GM23248 (cell line): ENCODE data around the gene GLP1R. TPM values are rescaled to one million over a fixed set of nuclear protein-coding genes. Genes with fewer than 3 reads are reported as not detected.
A peak's percentile ranks its signal among the peaks of the same experiment; 100 is the strongest.

ENCODE experiments used
- DNase-seq: peaks from one replicate; pipeline ENCODE4 v3.0.0-alpha.2; 2015
- H2AFZ ChIP-seq: fragments of 200-600 bp; sonication (generic); 2 replicates; pipeline ENCODE4 v1.6.1; 2016; ENCODE audit warnings: antibody characterized with exemption
- H3F3A ChIP-seq: fragments of 200-600 bp; sonication (generic); 2 replicates; pipeline ENCODE4 v1.6.1; 2016; ENCODE audit warnings: mild to moderate bottlenecking, antibody characterized with exemption, mixed run types; ENCODE audit not compliant: insufficient read depth
- H3K27ac ChIP-seq: fragments of 200-600 bp; sonication (generic); 2 replicates; pipeline ENCODE4 v1.5.1; 2016; ENCODE audit warnings: mild to moderate bottlenecking
- H3K27me3 ChIP-seq: fragments of 200-600 bp; sonication (generic); replicated peaks from 2 replicates; pipeline ENCODE4 v1.6.1; 2016; ENCODE audit warnings: mild to moderate bottlenecking; ENCODE audit not compliant: insufficient read depth
- H3K36me3 ChIP-seq: fragments of 200-600 bp; sonication (generic); 2 replicates; pipeline ENCODE4 v1.6.1; 2016; ENCODE audit warnings: low read depth, mild to moderate bottlenecking
- H3K4me1 ChIP-seq: fragments of 200-600 bp; sonication (generic); 2 replicates; pipeline ENCODE4 v1.6.1; 2016; ENCODE audit warnings: mild to moderate bottlenecking; ENCODE audit not compliant: insufficient read depth
- H3K4me2 ChIP-seq: fragments of 200-600 bp; sonication (generic); one replicate; pipeline ENCODE4 v1.6.1; 2016; ENCODE audit warnings: mild to moderate bottlenecking; ENCODE audit not compliant: unreplicated experiment
- H3K4me3 ChIP-seq: fragments of 200-600 bp; sonication (generic); 2 replicates; pipeline ENCODE4 v1.5.1; 2016; ENCODE audit warnings: mild to moderate bottlenecking
- H3K79me2 ChIP-seq: fragments of 200-600 bp; sonication (generic); 2 replicates; pipeline ENCODE4 v1.6.1; 2016; ENCODE audit warnings: mild to moderate bottlenecking; ENCODE audit not compliant: insufficient read depth
- H3K9ac ChIP-seq: fragments of 200-600 bp; sonication (generic); 2 replicates; pipeline ENCODE4 v1.6.1; 2016; ENCODE audit warnings: mild to moderate bottlenecking
- H3K9me2 ChIP-seq: fragments of 200-600 bp; sonication (generic); 2 replicates; pipeline ENCODE4 v1.6.1; 2016; ENCODE audit warnings: mixed run types, mild to moderate bottlenecking, moderate library complexity; ENCODE audit not compliant: insufficient read depth
- H3K9me3 ChIP-seq: fragments of 200-600 bp; sonication (generic); one replicate; pipeline ENCODE4 v1.6.1; 2017; ENCODE audit warnings: low read depth
- H4K20me1 ChIP-seq: fragments of 200-600 bp; sonication (generic); 2 replicates; pipeline ENCODE4 v1.6.0; 2016; ENCODE audit not compliant: insufficient read depth
- EZH2 ChIP-seq: fragments of 200-600 bp; sonication (generic); IDR thresholded peaks from 2 replicates; pipeline ENCODE4 v1.6.1; 2018; ENCODE audit warnings: antibody characterized with exemption, mild to moderate bottlenecking; ENCODE audit not compliant: insufficient read depth, poor library complexity, severe bottlenecking
- EZH2phosphoT487 ChIP-seq: fragments of 200-600 bp; sonication (generic); IDR thresholded peaks from 2 replicates; pipeline ENCODE4 v1.6.1; 2018; ENCODE audit warnings: antibody characterized with exemption, moderate library complexity, mild to moderate bottlenecking, low read depth; ENCODE audit not compliant: insufficient read depth
- WGBS, 2 experiments: methylation state at CpG; one replicate each; pipeline ENCODE4 v1.1.6; 2015 to 2017; ENCODE audit warnings: low lambda C conversion rate in 2 of 2, low coverage in 1 of 2; ENCODE audit errors: missing lambda C conversion rate in 2 of 2; 5-methylcytosine and 5-hydroxymethylcytosine counted together
- in situ Hi-C: fragments of 300-500 bp; cut with MboI; formaldehyde crosslinking; loops from 2 replicates; pipeline ENCODE4 v1.15.0; 2020
- polyA plus RNA-seq: library from polyadenylated mRNA; unstranded; fragments of >200 nt; fragmentation: Nextera tagmentation; extraction: Ambion mirVana; gene quantifications from 2 replicates; pipeline ENCODE4 v1.2.1, GENCODE V29; 2016
- total RNA-seq: library from RNA; depleted of rRNA; stranded (reverse); fragments of >200 nt; shearing (Covaris generic); gene quantifications from 2 replicates; pipeline ENCODE4 v1.2.3, GENCODE V29; 2014

The GLP1R gene
- total and polyA plus RNA-seq, 2 experiments from 2014 or later, result not detected

GRCh38 chr6:39114388-39114703, 65.8 kb downstream of the GLP1R start:
- Histone ChIP-seq H3K4me3 (peak overlapping the region; percentile 91), H3K9me3 (no peaks in the 10 kb centered on the region), H3K4me2 (peak overlapping the region; percentile 89), H3K27me3 (no peaks in the 10 kb centered on the region), H2AFZ (peak overlapping the region; percentile 97), H3K36me3 (no peaks in the 10 kb centered on the region), H3K79me2 (no peaks in the 10 kb centered on the region), H3K4me1 (0 out of 2 replicates have a peak, but pooled peaks cover 5% of the 10 kb centered on the region), H3K27ac (no peak overlapping the region; the same call in 1 of the 2 replicates), H4K20me1 (no peaks in the 10 kb centered on the region), H3K9me2 (no peaks in the 10 kb centered on the region), H3K9ac (peak overlapping the region; percentile 95), H3F3A (peaks cover 5% of the 10 kb centered on the region; the same call in 1 of the 2 replicates)
- TF ChIP-seq EZH2 (no peak), EZH2phosphoT487 (no peak)
- in situ Hi-C loops, result no loop called here
- DNase-seq, result no peak
- 0 to 2% methylated on average over 11 of the region's 11 CpGs for WGBS, 2 experiments

DNA sequence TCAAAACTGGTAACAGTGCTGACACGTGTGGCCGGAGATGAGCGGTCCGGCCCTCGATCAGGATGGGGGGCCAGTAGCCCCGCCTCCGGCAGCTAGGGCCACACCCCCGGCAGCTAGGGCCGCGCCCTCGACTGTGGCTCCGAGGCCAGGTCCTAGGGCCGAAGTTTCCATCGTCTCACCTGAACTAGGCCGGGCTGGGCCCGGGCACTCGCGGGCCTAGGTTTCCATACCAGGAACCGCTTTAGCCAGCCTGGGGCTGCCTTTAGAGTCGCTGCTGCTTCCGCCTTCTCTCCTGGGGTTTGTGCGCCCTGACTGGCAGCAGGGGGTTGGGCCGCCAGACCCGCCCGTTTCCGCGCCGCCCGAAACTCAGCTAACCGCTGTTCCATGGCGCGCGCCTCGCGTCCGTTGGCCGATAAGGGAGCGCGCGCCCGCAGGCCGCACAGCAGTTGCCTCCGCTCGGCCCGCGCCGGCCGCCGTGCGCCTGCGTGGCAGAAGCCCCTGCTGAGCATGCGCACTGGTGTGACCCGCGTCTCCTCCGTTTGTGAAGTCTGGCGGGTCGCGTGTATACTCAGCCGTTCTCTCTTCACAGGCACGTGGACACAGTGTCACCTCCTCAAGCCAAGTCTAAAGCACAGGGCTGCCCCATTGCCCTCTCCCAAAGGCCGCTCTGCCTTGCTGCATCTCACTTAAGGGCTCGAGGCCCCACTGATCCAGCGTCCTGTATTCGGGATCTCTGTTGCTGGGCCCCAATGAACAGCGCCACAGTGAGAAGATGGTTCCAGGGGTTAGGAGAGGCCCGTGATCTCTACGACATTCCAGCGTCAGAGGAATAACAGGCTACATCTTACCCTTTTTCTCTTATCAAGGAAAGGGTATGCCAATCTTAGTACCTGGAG, 66.4 kb downstream of the GLP1R start, which contains the start of gene SAYSD1:
SAYSD1 (minus strand) TSS at position 483 of the 896 bp plus-strand sequence; CDS start at position 386, 97 bp downstream.
- H3F3A ChIP-seq, result peaks cover 5% of the 10 kb centered on the region; the same call in 1 of the 2 replicates

DNA sequence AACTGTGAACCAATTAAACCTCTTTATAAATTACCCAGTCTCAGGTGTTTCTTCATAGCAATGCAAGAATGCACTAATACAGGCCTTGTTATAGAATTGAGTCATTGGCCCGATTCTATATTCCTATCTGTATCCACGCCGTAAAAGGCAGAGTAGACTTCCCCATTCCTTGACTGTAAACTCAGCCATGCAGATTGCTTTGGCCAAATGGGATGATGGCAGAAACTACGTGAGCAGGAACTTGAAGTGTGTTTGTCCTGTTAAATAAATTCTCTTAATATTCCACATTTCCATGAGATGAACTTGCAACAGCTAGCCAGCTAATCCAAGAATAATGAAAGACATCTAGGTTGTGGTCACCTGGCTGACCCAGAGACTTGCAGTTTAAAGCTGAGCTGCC, 70.3 kb downstream of the GLP1R start:
- in situ Hi-C loops, result no loop called here
- H3K79me2 ChIP-seq, result no peaks in the 10 kb centered on the region
- H3K9me2 ChIP-seq, result no peaks in the 10 kb centered on the region
- H3K4me3 ChIP-seq, result no peak overlapping the region
- no peak overlapping the region for H3K27ac ChIP-seq
- TF ChIP-seq EZH2, result no peak
- no peak for TF ChIP-seq EZH2phosphoT487
- H2AFZ ChIP-seq, result no peak overlapping the region
- 0 out of 2 replicates have a peak, but pooled peaks cover 5% of the 10 kb centered on the region for H3K4me1 ChIP-seq
- H3K9ac ChIP-seq, result no peak overlapping the region
- no peaks in the 10 kb centered on the region for H3K9me3 ChIP-seq
- no peaks in the 10 kb centered on the region for H3K27me3 ChIP-seq
- 58 to 62% methylated on average over 4 of the region's 4 CpGs for WGBS, 2 experiments
- H3K36me3 ChIP-seq, result no peaks in the 10 kb centered on the region
- peaks cover 5% of the 10 kb centered on the region; the same call in 1 of the 2 replicates for H3F3A ChIP-seq
- no peaks in the 10 kb centered on the region for H4K20me1 ChIP-seq
- no peak for DNase-seq
- no peak overlapping the region for H3K4me2 ChIP-seq

More for the DNA sequence above, 66.4 kb downstream of the GLP1R start, which contains the start of gene SAYSD1:
- Histone ChIP-seq H3K4me2 (peak within 1 kb of the TSS; percentile 89), H3K36me3 (no peaks in the 10 kb centered on the region), H3K9ac (peak within 1 kb of the TSS; percentile 95), H3K27me3 (no peaks in the 10 kb centered on the region), H3K79me2 (no peaks in the 10 kb centered on the region), H3K27ac (peak within 1 kb of the TSS; percentile 70), H4K20me1 (no peaks in the 10 kb centered on the region), H3K4me3 (peak within 1 kb of the TSS; percentile 91), H3K9me2 (no peaks in the 10 kb centered on the region), H2AFZ (peak within 1 kb of the TSS; percentile 97), H3K9me3 (no peaks in the 10 kb centered on the region), H3K4me1 (0 out of 2 replicates have a peak, but pooled peaks cover 5% of the 10 kb centered on the region)
- WGBS, 2 experiments, result 1% methylated on average over 54 to 62 of the region's 68 CpGs
- in situ Hi-C loops, result no loop called here
- DNase-seq, result peak; percentile 97
- TF ChIP-seq EZH2phosphoT487 (no peak), EZH2 (no peak)

DNA sequence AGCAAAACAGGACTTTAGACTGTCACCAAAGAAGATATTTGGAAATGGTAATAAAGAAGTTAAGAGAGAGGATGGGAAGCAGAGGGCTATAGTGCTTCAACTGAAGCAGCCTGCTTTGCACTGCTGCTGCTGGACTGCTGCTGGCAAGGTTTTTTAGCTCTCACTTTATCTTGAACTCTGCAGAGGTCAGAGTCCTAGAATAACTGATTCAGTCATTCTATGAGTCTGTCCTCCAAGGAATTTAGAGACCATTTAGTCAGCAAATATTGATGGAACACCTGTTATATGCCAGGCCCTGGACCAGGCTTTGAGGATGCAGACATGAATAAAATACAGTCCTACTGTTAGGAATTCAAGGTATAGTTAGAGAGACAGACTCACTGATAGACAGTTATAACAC, 75.5 kb downstream of the GLP1R start:
- Histone ChIP-seq H3K36me3 (no peaks in the 10 kb centered on the region), H2AFZ (no peak overlapping the region), H3K9me3 (no peaks in the 10 kb centered on the region), H3K9me2 (no peaks in the 10 kb centered on the region), H3K27ac (no peak overlapping the region), H3K9ac (no peak overlapping the region), H3K4me2 (no peak overlapping the region), H3F3A (no peaks in the 10 kb centered on the region), H3K4me3 (no peak overlapping the region), H3K79me2 (no peaks in the 10 kb centered on the region), H3K4me1 (no peaks in the 10 kb centered on the region), H3K27me3 (no peaks in the 10 kb centered on the region), H4K20me1 (no peaks in the 10 kb centered on the region)
- in situ Hi-C loops, result no loop called here
- TF ChIP-seq EZH2phosphoT487 (no peak), EZH2 (no peak)
- no peak for DNase-seq
